DMS153 treated with DMSO at 0.1 percent for 48 hours (cell line): ENCODE measurements around the gene CBFA2T3.
A peak's percentile ranks its signal among the peaks of the same experiment; 100 is the strongest.
"Not testable (repeated sequence)": the region's sequence is repeated elsewhere in the genome, so short reads cannot be mapped to it uniquely, and the experiment has no call there.

Experiments used
- DNase-seq: peaks from one replicate; lab custom pipeline; 2025; ENCODE audit not compliant: unreplicated experiment; lab: John Stamatoyannopoulos, UW

The CBFA2T3 gene

DNA sequence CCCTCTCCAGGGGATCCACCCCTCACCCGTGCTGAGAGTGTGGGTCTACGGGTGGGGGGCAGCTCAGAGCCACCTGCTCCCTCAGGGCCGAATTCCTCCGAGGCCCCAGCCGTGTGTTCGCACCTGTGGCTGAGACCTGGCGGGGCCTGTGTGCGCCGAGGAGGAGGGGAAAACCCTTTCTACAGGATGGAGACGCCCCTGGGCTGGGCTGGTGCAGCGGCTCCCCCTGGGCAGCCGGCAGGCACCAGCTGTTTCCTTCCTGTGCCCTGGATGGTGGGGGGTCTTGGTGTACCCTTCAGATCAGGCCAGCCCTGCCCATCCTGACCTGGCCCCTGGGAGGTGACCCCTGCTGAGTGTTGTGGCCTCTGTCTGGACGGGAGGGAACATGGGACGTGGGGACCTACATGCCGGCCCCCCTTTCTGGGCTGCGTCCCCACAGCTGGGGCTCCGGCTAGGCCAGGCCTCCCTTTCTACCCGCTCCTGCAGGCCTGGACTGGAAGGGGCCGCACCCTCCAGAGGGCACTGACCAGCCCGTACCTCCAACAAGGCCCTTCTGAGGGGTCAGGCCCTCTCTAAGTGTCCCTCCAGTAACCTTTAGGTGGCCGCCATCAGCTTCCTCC lies 82.2 kb downstream of the CBFA2T3 start:
- DNase-seq = no peak

DNA sequence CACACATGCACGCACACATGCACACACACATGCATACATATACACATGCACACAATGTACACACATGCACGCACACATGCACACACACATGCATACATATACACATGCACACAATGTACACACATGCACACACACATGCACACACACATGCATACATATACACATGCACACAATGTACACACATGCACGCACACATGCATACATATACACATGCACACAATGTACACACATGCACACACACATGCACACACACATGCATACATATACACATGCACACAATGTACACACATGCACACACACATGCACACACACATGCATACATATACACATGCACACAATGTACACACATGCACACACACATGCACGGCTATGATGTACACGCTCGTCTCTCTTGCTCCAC lies 82.7 kb downstream of the CBFA2T3 start:
- DNase-seq = not testable (repeated sequence)

DNA sequence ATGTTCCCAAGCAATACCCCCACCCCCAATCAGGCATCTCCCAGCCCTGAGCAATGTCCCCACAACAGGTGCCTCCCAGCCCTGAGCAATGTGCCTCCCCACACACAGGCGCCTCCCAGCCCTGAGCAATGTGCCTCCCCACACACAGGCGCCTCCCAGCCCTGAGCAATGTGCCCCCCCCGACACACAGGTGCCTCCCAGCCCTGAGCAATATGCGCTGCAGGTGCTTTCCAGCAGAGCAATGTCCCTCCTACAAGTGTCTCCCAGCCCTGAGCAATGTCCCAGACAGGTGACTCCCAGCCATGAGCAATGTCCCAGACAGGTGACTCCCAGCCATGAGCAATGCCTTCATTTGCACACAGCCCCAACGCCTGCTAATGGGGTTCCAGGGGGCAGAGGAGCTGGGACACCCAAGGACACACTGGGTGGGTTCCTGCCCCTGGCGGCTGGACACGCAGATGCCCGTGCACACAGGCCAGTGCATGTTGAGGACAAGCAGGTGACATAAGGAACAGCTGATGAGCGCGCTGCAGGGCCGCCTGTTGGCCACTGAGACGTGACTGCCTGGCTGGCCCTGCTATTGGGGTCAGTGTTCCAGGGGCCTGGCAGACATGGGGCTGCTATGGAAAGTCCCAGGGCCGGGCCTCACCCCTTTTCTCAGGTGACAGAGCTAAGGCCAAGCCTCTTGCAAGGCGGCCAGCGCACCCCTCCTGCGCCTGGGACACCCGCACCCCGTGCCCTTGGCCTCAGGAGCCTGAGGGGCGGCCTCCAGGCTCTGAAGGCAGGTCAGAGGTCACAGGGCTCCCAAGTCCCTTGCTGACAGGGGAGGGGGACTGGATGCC lies 83.7 kb downstream of the CBFA2T3 start:
- DNase-seq = no peak

DNA sequence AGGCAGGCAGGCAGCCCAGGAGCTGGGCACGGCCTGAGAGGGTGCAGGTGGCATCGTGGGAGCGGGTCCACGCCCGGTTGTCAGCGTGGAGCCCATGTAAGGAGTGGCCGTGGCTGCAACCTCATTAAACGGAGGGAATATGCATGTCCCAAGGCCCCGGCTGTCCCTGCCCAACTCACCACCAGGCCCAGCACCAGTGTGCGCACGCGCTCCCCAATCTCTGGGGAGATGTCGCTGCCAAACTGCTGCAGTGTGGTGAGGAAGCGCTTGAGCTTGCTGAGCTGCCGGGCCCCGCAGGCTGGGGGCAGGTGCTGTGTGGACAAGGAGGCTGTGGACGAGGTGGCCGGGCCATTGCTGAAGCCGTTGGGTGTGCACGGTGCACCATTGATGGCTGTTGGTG lies 84.9 kb downstream of the CBFA2T3 start:
- no peak for DNase-seq

DNA sequence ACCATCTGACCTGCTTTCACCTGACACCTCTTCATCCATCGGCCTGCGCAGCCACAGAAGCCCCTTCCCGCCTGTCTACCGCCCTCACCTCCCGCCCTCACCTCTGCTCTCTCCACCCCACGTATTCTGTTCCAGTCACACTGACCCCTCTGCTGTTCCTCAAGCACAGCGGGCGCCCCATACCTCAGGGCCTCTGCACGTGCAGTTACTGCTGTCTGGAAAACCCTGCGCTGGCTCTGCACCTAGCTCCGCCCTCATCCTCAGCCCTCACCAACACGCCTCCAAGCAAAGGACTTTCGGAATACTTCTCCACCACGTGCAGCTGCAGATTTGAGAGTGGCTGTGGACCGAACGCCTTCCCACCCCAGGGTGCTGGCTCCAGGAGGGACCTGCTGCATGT lies 85.9 kb downstream of the CBFA2T3 start:
- no peak for DNase-seq

DNA sequence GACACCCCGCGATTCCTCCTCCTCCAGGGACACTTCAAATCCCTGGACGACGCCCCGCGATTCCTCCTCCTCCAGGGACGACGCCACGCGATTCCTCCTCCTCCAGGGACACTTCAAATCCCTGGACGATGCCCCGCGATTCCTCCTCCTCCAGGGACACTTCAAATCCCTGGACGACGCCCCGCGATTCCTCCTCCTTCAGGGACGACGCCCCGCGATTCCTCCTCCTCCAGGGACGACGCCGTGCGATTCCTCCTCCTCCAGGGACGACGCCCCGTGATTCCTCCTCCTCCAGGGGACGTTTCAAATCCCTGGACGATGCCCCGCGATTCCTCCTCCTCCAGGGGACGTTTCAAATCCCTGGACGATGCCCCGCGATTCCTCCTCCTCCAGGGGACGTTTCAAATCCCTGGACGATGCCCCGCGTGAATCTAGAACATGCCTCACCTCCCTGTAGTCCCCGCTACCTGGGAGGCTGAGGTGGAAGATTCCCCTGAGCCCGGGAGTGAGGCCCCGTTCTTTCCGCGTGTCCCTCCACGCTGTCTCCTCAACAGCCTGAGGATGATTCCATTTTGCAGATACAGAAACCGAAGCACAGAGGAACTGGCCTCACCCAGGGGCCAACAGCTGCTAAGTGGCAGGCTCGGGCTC lies 87.2 kb downstream of the CBFA2T3 start:
- not testable (repeated sequence) for DNase-seq

DNA sequence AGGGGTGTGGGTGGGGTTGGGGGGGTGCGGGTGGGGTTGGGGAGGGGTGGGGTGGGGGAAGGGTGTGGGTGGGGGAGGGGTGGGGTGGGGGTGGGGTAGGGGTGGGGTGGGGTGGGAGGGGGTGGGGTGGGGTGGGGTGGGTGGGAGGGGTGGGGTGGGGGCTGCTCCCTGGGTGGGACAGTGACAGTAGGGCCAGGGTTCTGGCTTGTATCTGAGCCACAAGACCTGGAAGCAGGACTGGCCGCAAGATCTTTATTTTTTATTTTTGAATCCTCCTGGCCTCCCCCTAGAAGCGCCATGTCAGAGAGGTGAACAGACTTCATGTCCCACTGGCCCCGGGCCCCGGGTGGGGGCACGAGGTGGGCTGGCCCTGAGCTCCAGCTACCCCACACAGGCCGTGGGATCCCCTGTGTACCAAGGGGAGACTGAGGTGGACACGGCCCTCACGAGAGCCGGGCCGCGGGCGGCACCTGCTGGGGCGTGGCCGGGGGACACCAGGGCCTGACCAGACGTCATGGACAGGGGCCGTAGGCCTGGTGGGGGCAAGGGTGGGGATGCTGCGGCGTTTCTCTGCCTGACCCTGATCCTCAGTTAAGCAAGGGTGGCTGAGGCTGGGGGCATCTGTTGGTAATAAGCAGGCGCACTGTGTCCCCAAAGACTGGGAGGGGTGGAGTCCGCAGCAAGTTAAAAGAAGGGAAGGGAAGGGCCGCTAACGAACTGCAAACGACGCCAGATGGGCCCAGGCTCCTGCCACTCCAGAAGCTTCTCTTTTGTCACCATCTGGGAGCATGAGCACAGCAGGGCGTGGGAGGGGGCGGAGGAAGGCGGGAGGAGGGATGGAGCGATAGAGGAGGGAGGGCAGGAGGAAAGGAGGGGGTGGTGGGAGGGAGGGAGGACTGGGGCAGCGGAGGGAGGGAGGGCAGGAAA lies 88.3 kb downstream of the CBFA2T3 start:
- DNase-seq = peak; percentile 19

DNA sequence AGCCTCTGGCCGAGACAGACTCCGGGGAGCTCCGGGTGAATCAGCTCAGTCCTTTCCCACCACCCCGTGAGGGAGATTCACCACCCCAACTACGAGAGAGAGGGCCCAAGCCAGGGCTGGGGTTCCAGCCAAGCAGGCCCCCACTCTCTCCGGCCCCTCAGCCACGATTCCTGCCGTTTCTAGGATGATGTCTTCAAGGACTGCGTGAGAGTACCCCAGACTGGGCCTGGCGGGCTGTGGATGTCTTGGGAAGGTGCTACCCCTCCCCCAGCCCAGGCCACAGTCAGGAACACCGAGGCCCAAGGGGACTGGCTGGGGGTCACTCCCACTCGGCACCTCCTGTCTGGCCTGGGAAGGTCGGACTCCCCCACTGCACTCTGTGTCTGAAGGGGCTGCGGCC lies 89.0 kb downstream of the CBFA2T3 start:
- no peak for DNase-seq

DNA sequence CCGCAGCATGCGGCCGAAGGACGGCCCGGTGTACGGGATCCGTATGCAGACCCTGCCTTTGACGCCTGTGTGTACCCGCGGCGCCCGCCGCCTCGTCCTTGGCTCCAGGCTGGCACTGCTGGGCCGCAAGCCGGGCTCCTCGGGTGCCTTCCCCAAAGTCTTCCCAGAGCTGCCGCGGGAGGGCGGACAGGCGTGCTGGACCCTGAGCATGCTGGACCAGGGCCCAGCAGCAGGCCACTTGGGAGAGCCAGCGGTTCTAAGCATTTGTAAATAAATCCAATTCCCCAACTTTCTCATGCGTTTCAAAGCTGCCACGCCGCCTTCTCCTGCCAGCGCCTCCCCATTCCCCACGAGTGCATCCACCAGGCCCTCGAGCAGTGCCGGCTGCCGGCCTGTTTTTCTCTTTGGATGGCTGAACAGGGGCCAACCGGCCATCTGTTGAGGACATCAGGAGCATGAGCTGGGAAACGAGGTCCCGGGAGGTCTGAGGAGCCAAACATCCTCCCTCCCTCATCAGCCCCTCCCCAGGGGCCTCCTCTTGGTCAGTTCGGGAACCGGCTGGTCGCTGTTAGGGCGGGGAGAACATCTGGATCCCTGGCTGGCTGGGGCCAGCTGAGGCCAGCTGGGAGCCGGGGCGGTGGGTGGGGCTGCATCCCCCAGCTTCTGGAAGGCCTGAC lies 90.0 kb downstream of the CBFA2T3 start:
- DNase-seq = no peak

DNA sequence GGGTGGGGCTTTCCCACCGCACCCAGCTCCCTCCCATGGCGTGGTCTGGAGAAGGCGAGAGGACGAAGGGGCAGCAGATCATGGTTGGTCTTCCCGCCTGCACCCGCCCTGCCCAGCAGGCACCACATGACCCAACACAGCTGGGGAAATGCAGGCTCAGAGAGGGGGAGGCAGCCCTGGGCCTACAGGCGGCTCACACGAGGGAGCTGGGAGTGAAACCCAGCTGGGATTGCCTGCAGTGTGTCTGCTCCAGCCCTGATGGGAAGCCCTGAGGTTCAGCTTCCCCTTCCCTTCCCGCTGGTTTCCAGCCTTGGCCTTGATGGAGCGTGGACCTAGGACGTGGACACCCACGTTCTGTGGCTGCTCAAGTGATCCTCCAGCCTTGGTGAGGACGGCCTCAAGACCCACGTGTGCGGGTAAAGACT lies 90.6 kb downstream of the CBFA2T3 start:
- no peak for DNase-seq

DNA sequence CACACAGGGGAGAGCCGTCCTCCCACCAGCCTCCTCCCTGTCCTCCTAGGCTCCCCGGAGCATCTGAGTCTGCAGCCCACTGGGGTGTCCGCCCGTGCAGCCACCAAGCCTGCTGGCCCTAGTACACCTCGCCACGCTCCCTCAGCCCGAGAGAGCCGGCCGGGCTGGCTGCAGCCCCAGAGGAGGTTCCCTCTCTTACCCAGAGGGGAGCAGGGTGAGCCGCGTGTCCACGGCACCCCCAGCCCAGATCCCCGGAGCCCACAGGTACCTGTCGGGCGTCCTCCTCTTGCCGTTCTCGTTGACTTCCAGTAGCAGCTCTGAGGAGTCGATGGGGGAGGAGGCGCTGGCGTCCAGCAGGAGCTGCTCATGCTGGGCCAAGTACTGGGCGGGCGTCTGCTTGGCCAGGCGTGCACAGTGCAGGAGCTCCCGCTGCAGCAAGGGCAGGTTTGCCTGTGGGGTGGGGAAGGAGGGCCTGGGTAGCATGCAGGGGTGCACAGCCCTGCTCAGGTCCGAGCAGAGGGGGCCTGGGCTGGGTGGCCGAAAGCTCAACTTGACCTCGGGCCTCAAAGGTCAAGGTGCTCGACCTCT lies 91.2 kb downstream of the CBFA2T3 start:
- no peak for DNase-seq

DNA sequence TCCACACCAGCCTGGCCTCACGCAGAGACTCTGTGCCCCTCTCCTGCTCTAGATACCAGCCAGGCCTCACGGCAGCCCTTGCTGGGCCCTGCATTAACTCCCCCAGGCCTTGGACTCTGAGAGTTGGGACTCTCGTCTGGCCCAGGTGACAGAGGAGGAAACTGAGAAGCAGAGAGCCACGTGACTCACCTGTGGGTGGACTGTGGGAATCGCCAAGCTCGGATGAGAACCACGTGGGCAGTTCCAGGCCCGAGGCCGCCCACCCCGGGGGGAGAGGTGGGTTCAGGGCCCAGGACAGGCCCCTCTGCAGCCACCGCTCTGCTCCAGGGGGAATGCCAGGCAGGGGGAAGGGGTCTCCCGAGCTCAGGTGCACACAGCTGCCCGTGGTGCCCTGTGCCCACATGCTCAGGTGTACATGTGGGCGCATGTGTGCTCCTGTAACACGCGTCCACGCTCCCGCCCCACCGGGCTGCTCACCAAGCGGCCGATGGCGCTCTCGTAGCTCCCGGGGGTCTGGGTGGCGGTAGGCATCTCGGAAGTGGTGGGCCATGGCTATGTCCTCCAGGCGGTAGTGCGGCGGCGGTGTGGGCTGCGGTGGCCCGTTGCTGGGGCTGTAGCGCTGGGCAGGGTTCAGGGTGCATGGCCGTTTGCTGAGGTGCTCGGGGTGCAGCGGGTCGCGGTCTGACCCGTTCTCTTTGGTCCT lies 92.3 kb downstream of the CBFA2T3 start:
- DNase-seq = no peak

DNA sequence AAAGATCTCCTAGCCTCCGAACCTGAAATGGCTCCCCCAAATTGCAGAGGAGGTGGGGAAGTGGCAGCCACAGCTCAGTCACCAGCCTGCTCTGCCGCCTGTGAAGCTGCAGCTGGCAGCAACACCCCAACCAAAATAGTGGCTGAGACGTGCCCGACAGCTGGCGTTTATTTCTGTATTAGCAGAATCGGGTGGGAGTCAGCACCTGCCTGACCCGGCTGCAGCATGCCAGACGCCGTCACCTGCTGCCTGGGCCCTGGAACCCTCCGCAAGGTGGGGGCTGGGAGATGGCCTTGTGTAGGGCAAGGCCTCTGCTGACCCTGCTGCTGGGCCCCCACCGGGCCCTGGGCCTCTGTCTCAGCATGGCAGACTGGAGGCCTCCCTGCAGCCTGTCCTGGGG lies 93.1 kb downstream of the CBFA2T3 start:
- DNase-seq = no peak

DNA sequence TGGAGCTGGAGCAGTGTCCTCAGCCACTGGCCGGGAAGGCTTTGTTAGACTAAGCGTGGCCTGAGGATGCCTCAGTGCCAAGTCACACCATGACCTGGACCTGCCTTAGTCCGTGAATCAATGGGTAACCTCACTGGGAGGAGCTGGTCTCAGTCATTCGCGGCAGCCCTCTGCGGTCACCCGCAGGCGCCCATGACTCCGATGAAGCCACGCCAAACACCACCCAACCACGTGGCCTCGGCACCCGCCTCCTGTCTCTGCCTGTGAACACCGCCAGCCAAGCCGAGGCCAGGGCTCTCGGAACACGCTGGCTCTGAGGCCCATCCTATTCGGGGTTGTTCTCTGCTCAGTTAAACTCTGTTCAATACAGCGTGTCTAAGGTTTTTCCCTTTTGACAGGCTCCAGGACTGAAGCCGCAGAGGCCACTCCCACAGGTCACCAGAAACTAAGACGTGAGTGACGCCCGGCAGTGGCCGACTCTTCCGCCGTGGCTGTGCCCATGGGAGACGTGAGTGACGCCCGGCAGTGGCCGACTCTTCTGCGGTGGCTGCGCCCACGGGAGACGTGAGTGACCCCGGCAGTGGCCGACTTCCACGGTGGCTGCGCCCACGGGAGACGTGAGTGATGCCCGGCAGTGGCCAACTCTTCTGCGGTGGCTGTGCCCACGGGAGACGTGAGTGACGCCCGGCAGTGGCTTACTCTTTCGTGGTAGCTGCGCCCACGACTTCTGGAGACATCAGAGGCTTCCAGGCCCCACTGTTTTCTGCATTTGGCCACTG lies 93.7 kb downstream of the CBFA2T3 start:
- no peak for DNase-seq

DNA sequence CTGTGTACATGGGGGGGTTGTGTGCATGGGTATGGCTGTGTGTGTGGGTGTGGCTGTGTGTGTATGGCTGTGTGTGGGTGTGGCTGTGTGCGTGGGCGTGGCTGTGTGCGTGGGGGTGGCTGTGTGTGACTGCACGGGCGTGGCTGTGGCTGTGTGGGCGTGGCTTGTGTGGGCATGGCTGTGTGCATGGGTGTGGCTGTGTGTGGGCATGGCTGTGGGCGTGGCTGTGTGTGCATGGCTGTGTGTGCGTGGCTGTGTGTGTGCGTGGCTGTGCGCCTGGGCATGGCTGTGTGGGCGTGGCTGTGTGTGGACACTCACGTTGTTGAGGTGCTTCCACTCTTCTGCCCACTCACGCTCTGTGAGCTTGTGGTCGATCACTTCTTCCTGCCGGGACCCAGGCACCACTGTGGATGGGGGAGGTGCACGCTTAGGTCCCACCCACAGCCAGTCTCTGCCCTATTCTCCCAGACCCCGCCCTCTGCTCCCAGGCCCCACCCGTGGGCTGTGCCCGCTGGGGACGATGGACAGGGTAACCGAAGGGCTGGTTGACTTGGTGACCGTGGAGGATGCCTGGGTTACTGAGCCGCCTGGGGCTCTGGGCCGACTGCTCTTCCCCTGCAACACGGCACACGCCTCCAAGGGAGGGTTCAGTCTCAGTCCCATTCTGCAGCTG lies 94.5 kb downstream of the CBFA2T3 start:
- DNase-seq = no peak

DNA sequence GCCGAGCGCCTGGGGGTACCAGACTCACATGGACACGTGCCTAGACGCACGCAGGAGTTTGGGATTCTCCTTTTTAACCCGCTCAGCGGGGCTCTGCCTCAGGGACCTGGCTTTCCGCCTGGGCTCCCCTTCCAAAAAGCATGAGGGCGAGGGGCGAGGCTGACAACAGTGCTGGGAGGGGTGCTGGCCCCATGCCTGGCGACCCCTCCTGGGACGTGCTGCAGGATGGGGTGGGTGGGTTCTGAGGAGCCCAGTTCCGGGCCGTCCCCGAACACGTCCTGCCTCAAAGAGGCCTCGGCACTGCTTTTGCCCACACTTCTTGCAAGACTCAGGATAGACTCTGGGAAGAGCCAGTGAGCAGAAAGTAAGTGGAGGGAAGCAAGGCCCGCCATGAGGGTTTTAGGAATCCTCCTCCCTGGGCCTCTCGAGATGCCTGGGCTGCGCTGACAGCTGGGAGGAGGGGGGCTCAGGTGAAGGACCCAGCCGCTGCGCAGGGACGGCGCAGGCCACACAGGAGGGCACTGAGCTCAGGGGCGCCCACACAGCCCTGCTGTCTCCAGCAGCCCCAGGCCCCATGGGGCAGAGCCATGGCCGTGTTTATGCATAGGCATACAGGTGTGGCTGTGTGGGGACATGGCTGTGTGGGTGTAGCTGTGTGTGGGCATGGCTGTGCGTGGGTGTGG lies 95.2 kb downstream of the CBFA2T3 start:
- no peak for DNase-seq

DNA sequence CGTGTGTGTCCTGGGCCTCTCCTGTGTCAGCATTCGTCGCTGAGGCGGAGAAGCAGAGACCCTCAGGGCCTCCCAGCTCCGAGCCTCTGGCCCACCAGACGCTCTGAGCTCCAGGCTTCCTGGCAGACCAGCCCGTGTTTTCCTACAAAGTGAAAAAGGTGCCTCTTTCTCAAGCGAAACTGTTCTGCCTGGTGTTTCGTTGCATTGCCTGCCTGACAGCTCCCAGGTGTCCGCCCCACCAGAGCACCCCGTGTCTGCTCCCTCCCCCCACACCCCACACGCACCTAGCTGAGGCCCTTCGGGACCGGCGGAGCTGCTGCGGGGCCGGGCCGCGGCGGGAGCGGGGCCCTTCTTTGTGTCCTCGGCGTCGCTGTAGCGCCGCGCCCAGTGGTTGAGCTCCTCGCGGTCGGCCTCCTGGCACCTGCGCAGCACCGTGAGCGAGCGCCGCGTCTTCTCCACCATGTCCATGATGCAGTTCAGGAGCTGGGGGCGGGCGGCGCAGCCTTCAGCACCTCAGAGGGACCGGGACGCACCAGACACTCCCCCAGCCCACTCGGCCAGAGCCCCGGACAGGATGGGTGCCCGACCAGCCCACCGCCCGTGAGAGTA lies 95.9 kb downstream of the CBFA2T3 start:
- no peak for DNase-seq
